Body of pancreas (tissue), 4 donors: ENCODE measurements around the gene SEMA4D.

Source experiments
- POLR2A ChIP-seq, 3 donors: fragments of 450-650 bp; IDR thresholded peaks; one replicate each; pipeline ENCODE4 v1.6.1; 2016; ENCODE audit warnings: antibody characterized with exemption in 3 of 3, mild to moderate bottlenecking in 2 of 3
- TF ChIP-seq, protein P1 (sequence below), 7 experiments: fragments of 450-650 bp in 4 of 7; fragments of 200-600 bp in 3 of 7; sonication (generic) in 3 of 7; IDR thresholded peaks; one replicate each; pipeline ENCODE4 v1.5.1; 2016 to 2019; ENCODE audit warnings: antibody characterized with exemption in 7 of 7

DNA sequence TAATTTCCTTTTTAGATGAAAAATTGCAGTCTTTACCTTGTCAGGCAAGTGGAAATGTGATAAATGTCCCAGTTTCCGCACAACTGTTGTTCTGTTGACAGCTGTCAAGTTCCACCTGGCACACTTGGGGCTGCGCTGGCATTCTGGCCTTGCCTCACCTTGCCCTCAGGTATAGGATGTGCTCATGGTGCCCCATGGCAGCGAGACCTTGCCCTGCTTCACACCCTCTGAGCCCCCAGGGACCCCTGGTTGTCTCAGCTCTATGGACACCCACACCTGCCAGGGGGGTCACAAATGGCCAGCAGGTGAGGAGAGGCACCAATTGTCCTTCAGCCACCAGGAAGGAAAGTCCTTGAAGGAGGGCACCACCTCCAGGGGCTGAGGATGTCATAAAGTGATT is 37.5 kb upstream of the SEMA4D start:
- TF ChIP-seq, protein P1, sequence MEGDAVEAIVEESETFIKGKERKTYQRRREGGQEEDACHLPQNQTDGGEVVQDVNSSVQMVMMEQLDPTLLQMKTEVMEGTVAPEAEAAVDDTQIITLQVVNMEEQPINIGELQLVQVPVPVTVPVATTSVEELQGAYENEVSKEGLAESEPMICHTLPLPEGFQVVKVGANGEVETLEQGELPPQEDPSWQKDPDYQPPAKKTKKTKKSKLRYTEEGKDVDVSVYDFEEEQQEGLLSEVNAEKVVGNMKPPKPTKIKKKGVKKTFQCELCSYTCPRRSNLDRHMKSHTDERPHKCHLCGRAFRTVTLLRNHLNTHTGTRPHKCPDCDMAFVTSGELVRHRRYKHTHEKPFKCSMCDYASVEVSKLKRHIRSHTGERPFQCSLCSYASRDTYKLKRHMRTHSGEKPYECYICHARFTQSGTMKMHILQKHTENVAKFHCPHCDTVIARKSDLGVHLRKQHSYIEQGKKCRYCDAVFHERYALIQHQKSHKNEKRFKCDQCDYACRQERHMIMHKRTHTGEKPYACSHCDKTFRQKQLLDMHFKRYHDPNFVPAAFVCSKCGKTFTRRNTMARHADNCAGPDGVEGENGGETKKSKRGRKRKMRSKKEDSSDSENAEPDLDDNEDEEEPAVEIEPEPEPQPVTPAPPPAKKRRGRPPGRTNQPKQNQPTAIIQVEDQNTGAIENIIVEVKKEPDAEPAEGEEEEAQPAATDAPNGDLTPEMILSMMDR (IDR thresholded peaks at IDR 0.05) = no peak
- no peak for TF ChIP-seq POLR2A (IDR thresholded peaks at IDR 0.05)
